Astrocyte (in vitro differentiated cells and primary cell): ENCODE data around the gene MALAT1.

Source experiments
- CTCF ChIP-seq: IDR thresholded peaks from 2 replicates; pipeline ENCODE4 v1.5.1; 2011; ENCODE audit warnings: low read depth, mild to moderate bottlenecking, inconsistent platforms, low read length, moderate library complexity; ENCODE audit not compliant: insufficient read depth
- EZH2 ChIP-seq: IDR thresholded peaks from 2 replicates; pipeline ENCODE4 v1.6.1; 2012; ENCODE audit warnings: mild to moderate bottlenecking, low read length, inconsistent platforms; ENCODE audit not compliant: insufficient read depth

GRCh38 chr11:65554057-65554818 lies 55.4 kb downstream of the MALAT1 start:
- TF ChIP-seq CTCF (no peak), EZH2 (no peak)
